IPS DF 6.9 (cell line): Measurements from ENCODE around the gene AGR2.

ENCODE experiments used
- DNase-seq: peaks from one replicate; pipeline ENCODE4 v3.0.0-alpha.2; 2013; ENCODE audit warnings: low read depth, low spot score
- H3K27ac ChIP-seq: one replicate; pipeline ENCODE4 v1.5.1; 2013; ENCODE audit warnings: low read length, control low read depth
- H3K27me3 ChIP-seq: 2 replicates; pipeline ENCODE4 v1.6.1; 2013; ENCODE audit warnings: mild to moderate bottlenecking, low read length; ENCODE audit not compliant: control insufficient read depth, insufficient read depth
- H3K36me3 ChIP-seq: 2 replicates; pipeline ENCODE4 v1.6.1; 2013; ENCODE audit warnings: low read length; ENCODE audit not compliant: control insufficient read depth, insufficient read depth
- H3K4me1 ChIP-seq: 2 replicates; pipeline ENCODE4 v1.6.1; 2013; ENCODE audit warnings: low read length; ENCODE audit not compliant: control insufficient read depth, insufficient read depth
- H3K4me3 ChIP-seq: 2 replicates; pipeline ENCODE4 v1.5.1; 2013; ENCODE audit warnings: mild to moderate bottlenecking, low read length
- H3K9me3 ChIP-seq: 2 replicates; pipeline ENCODE4 v1.6.1; 2013; ENCODE audit warnings: low read length, inconsistent platforms; ENCODE audit not compliant: control insufficient read depth, insufficient read depth
- WGBS: extraction: QIAGEN DNeasy Blood & Tissue Kit; methylation state at CpG from one replicate; pipeline ENCODE4 v1.1.7; 2013; ENCODE audit warnings: mixed read lengths, missing lambda C conversion rate; ENCODE audit not compliant: insufficient read length, insufficient coverage; 5-methylcytosine and 5-hydroxymethylcytosine counted together

Gene AGR2

DNA sequence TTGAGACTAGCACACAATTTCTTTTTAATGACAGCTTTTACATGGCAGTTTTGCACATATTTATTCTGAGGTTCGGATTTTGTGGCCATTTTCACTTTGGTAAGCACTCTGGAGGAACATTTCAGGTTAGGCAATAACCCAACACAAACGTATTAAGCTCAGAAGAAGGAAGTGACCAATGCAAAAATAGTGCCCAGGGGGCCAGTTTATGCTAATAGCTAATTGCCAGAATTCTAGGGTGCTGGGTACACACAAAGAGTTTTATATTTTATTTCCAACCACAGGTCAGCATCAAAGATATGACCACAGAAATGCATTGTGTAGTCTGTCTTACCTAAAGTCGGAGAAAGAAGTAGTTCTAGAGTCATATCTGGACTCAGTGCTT is 8.4 kb upstream of the AGR2 start:
- Histone ChIP-seq H3K27me3 (no peaks in the 10 kb centered on the region), H3K4me3 (no peak overlapping the region), H3K27ac (no peak overlapping the region), H3K36me3 (no peaks in the 10 kb centered on the region), H3K9me3 (no peaks in the 10 kb centered on the region), H3K4me1 (no peaks in the 10 kb centered on the region)
- DNase-seq = no peak
- no CpG with 5 or more reads among the region's 3 CpGs for WGBS

DNA sequence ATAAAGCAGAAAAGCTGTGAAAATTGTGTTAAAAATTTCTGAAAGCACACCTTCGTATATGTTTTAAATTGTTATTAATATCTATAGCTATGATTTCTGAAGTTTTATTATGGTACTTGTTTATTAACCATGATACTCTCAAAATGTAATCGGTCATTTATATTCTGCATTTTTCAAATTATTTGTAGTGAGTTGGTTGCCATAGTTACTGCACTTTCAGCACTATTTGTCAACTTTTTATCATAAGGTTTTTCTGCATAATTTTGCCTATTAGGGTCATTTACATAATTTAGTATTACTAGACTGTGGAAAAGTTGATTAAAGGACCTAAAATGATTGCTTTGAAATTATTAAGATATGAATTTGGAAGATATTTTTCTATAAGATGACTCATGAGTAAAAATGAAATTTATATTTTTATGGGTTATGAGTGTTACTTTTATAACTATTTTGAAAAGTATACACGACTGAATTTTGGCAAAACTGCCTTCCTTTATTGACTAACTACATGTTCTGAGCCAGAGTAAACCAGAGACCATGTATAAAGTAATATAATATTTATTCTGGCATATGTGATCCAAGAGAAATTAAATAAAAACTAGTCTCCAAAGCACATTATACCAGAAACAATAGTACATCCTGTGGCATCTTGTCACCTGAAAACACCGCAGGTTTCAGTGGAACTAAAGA is 7.9 kb upstream of the AGR2 start:
- H3K27ac ChIP-seq = no peak overlapping the region
- no peaks in the 10 kb centered on the region for H3K9me3 ChIP-seq

DNA sequence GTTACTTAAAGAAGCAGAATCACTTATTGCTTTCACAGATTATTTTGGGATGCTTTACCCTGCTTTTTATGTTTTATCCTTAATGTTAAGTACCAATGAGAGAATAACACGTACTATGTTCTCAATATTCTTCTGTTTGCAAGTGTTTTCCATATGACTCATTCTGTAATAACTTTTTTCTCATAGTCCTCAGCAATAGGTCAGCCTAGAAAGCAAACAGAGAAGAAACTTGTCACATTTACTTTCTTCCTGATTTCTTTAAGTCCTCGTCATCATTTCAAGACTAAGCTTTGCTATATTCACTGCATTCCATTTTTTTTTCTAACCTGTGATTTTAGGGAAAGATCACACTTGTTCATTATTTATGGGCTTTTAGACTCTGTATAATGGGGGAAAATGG is 6.8 kb upstream of the AGR2 start:
- H3K4me3 ChIP-seq = no peak overlapping the region
- no peaks in the 10 kb centered on the region for H3K36me3 ChIP-seq
- no peak for DNase-seq
- WGBS = no CpG with 5 or more reads among the region's 2 CpGs
- no peaks in the 10 kb centered on the region for H3K4me1 ChIP-seq
- no peaks in the 10 kb centered on the region for H3K9me3 ChIP-seq
- H3K27me3 ChIP-seq = no peaks in the 10 kb centered on the region
- no peak overlapping the region for H3K27ac ChIP-seq

More for the DNA sequence above, 7.9 kb upstream of the AGR2 start:
- WGBS = no CpG with 5 or more reads among the region's 4 CpGs
- no peak for DNase-seq
- H3K4me1 ChIP-seq = no peaks in the 10 kb centered on the region
- no peaks in the 10 kb centered on the region for H3K36me3 ChIP-seq
- H3K27me3 ChIP-seq = no peaks in the 10 kb centered on the region
- no peak overlapping the region for H3K4me3 ChIP-seq

DNA sequence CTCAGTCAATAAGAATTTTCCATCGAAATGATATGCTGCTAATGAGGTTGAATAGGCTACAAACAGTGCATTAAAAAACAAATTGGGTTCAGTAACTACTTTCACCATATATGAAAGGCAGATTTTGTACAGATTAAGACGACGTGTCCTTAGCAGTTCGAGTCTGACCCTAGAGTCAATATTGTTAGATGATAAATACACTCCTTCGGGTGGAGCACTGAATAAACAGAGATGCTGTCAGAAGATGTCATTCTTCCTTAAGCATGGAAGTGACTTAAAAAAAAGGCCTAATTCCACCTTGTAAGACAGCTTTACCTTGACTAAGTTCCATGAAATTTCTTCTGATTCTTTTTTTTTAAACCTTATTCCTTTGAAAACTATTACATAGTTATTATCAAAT is 5.8 kb upstream of the AGR2 start:
- no peak for DNase-seq
- Histone ChIP-seq H3K27ac (no peak overlapping the region), H3K36me3 (no peaks in the 10 kb centered on the region), H3K4me3 (no peak overlapping the region), H3K27me3 (no peaks in the 10 kb centered on the region), H3K9me3 (no peaks in the 10 kb centered on the region), H3K4me1 (no peaks in the 10 kb centered on the region)
- WGBS = no CpG with 5 or more reads among the region's 5 CpGs

DNA sequence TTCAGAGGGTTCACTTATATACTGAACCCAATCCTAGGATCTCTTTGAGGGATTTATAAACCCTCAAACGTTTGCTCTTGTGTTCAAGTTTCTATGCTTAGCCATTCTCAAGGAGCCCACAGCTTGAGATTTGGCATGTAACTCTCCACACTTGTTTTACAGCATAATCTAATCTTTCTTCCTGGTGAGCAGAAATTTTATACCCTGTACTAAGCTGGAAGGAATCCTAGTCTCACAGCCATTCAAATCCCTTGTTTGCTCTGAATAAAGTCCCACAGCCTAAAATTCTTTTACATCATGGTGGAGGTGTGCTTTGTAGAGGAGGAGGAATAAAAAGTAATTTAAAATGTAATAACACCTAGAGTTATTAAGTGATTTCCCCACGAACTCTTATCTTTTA is 5.3 kb upstream of the AGR2 start:
- Histone ChIP-seq H3K4me1 (no peaks in the 10 kb centered on the region), H3K36me3 (no peaks in the 10 kb centered on the region), H3K4me3 (no peak overlapping the region), H3K9me3 (no peaks in the 10 kb centered on the region), H3K27me3 (no peaks in the 10 kb centered on the region), H3K27ac (no peak overlapping the region)
- no peak for DNase-seq
- WGBS = no CpG with 5 or more reads among the region's 2 CpGs

DNA sequence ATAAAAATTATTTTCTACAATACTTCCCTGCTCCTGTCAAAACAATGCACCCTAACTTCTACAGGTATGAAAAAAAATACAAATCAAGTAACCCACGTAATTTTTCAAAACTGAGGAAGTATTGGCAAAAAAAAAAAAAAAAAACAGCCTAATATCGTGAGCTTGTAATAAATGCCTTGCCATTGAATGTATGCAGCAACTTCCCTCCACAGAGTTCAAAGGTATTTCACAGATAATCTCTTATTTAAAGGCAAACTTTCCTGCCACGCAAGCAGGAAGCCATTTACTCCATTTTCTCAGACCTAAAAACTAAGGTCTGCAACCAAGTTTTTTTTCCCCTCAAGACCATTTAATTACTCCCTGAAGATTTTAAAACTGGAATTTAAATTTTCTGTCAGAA is 642 bp upstream of the AGR2 start:
- H3K27ac ChIP-seq = no peak overlapping the region
- no peaks in the 10 kb centered on the region for H3K36me3 ChIP-seq
- no peak overlapping the region for H3K4me3 ChIP-seq
- no peaks in the 10 kb centered on the region for H3K4me1 ChIP-seq
- no peak for DNase-seq
- H3K27me3 ChIP-seq = no peaks in the 10 kb centered on the region
- WGBS = no CpG with 5 or more reads among the region's 3 CpGs
- H3K9me3 ChIP-seq = no peaks in the 10 kb centered on the region

DNA sequence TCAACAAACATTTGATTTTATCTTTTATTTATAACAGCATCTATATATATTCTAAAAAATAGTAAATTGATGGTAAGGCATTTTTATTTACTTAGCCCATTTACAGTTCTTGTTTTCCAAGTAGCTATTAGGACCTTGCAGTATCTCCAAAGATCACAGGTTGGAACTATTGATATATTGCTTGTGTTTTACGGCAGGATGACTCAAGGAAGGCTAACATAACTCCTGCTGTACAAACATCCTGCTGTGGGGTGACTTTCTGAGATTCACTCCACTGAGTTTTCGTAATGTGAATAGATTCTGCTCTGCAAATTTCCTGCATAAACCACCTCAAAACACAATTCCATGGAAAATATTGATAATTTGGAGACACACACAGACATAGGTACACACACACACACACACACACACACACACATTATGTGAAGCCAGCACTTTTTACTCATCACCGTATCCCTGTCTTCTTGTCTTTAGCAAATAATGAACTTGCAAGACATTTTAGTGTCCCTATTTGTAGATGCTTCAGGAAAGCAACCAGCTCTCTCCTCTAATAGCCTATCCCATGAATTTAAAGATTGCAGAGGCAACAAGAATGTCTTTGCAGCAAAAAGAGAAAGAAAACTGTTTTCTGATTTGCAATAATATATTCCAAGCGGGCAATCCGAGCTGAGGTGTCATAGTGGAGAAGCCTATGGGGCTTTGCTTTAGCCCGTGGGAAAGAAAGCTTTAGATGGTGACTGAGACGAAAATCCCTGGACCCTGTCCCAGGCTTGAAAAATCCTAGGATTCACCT is 722 bp downstream of the AGR2 start:
- Histone ChIP-seq H3K27ac (no peak overlapping the region), H3K4me3 (no peak overlapping the region)
- WGBS = no CpG with 5 or more reads among the region's 7 CpGs

DNA sequence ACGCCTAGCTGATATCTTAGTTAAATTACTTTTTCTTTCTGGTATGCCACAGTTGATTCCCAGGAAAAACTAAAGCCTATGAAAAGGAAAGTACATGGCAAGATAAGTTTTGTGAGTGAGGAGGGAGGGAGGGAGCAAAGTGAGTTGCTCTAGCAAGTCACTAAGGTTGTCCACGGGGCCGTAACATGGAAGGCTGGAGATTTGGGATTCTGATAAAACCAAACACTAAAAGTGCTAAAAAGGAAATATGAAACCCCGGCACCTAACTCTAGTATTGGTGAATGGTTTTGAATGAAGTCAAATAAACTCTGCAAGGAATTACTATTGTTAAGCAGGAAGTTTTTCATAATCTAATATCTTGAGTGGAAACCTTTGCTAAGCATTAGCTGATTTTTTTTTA is 1.7 kb downstream of the AGR2 start:
- no peak overlapping the region for H3K4me3 ChIP-seq
- no peaks in the 10 kb centered on the region for H3K36me3 ChIP-seq
- H3K27ac ChIP-seq = no peak overlapping the region
- no peaks in the 10 kb centered on the region for H3K27me3 ChIP-seq
- H3K4me1 ChIP-seq = no peaks in the 10 kb centered on the region
- WGBS = no CpG with 5 or more reads among the region's 4 CpGs
- H3K9me3 ChIP-seq = no peaks in the 10 kb centered on the region
- DNase-seq = no peak

More for the DNA sequence above, 722 bp downstream of the AGR2 start:
- Histone ChIP-seq H3K4me1 (no peaks in the 10 kb centered on the region), H3K36me3 (no peaks in the 10 kb centered on the region), H3K9me3 (no peaks in the 10 kb centered on the region), H3K27me3 (no peaks in the 10 kb centered on the region)
- DNase-seq = no peak

DNA sequence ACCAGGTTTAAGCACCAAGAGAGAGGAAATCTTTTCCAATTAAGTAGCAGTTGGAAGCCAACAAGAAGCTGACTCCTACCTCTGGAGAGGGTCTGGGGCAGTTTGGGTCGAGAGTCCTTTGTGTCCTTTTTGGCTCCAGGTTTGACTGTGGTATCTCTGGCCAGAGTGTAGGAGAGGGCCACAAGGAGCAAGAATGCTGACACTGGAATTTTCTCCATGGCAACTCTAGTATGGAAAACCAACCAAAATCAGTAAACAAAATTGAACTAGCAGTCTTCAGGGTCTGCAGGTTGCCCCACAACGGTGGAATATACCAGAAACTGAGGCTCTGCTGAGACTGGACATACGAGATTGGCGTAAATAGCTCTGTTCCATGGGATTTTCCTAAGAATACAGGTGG is 3.2 kb downstream of the AGR2 start:
- Histone ChIP-seq H3K9me3 (no peaks in the 10 kb centered on the region), H3K4me3 (no peak overlapping the region), H3K4me1 (no peaks in the 10 kb centered on the region), H3K27me3 (no peaks in the 10 kb centered on the region), H3K27ac (no peak overlapping the region), H3K36me3 (no peaks in the 10 kb centered on the region)
- DNase-seq = no peak
- no CpG with 5 or more reads among the region's 4 CpGs for WGBS

DNA sequence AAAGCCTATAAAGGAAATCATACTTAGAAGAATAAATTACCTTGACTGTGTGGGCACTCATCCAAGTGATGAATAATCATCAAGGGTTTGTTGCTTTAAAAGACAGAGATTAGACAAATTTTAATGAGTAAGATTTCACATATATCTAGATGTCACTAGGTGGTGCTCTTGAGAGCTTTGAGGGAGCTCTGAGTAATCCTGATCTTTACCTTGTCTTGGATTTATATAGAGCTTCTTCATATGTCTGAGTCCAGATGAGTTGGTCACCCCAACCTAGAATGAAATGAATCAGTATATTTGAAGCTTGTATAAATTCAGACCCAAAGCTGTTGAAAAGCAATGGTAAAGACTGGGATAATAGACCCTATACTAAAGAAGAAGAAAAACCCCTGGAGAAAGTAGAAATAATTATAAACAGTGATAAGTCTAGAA is 3.7 kb downstream of the AGR2 start:
- DNase-seq = no peak
- Histone ChIP-seq H3K9me3 (no peaks in the 10 kb centered on the region), H3K4me1 (no peaks in the 10 kb centered on the region), H3K36me3 (no peaks in the 10 kb centered on the region), H3K27ac (no peak overlapping the region), H3K27me3 (no peaks in the 10 kb centered on the region), H3K4me3 (no peak overlapping the region)

DNA sequence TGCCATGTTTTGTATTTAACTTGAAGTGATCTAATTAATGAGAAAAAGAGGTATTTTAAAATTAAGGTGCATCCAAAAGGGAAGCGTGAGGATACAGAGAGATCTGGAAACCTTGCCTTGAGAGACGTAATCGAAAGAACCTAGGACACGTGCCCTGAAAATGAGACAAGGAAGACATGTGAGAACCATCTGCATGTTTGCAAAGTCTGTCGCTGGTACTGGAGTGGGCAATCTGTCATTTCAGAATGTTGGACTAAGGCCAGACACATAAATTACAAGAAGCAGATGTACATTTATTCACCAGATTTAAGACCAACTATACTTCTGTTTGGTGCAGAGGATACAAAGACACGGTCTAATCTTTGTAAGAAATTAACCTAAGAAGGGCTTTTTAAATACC is 9.2 kb downstream of the AGR2 start:
- Histone ChIP-seq H3K4me1 (no peaks in the 10 kb centered on the region), H3K9me3 (no peaks in the 10 kb centered on the region), H3K36me3 (no peaks in the 10 kb centered on the region), H3K4me3 (no peak overlapping the region), H3K27me3 (no peaks in the 10 kb centered on the region), H3K27ac (no peak overlapping the region)
- WGBS = no CpG with 5 or more reads among the region's 6 CpGs
- DNase-seq = no peak
